Liver (tissue), 3 donors: ENCODE results near the gene RMND1.

ENCODE experiments used
- EGR1 ChIP-seq, 2 donors: IDR thresholded peaks; 2 replicates each; pipeline ENCODE4 v1.6.1; 2016 to 2018; ENCODE audit warnings: antibody characterized with exemption in 2 of 2, low read depth in 2 of 2
- GABPA ChIP-seq, 2 donors: IDR thresholded peaks in 1 of 2; conservative IDR thresholded peaks in 1 of 2; 2 replicates each; pipeline ENCODE4 v1.6.1; 2016; ENCODE audit warnings: antibody characterized with exemption in 2 of 2, mild to moderate bottlenecking in 1 of 2, moderate library complexity in 1 of 2
- HNF4A ChIP-seq, 2 donors: conservative IDR thresholded peaks; 2 replicates each; pipeline ENCODE4 v1.6.1; 2016; ENCODE audit warnings: antibody characterized with exemption in 2 of 2, mild to moderate bottlenecking in 2 of 2
- JUND ChIP-seq, 2 donors: IDR thresholded peaks; 2 replicates each; pipeline ENCODE4 v1.6.1; 2016; ENCODE audit warnings: antibody characterized with exemption in 2 of 2
- NR2F2 ChIP-seq: IDR thresholded peaks from 2 replicates; pipeline ENCODE4 v1.6.1; 2016; ENCODE audit warnings: antibody characterized with exemption
- RAD21 ChIP-seq, 2 donors: IDR thresholded peaks; 2 replicates each; pipeline ENCODE4 v1.6.1; 2016; ENCODE audit warnings: antibody characterized with exemption in 2 of 2, mild to moderate bottlenecking in 2 of 2
- RXRA ChIP-seq, 2 donors: IDR thresholded peaks; 2 replicates each; pipeline ENCODE4 v1.6.1; 2017 to 2018; ENCODE audit warnings: antibody characterized with exemption in 2 of 2, mild to moderate bottlenecking in 1 of 2
- SP1 ChIP-seq: IDR thresholded peaks from 2 replicates; pipeline ENCODE4 v1.6.1; 2018; ENCODE audit warnings: antibody characterized with exemption, mild to moderate bottlenecking
- TAF1 ChIP-seq: conservative IDR thresholded peaks from 2 replicates; pipeline ENCODE4 v1.6.1; 2016; ENCODE audit warnings: antibody characterized with exemption, mild to moderate bottlenecking
- TF ChIP-seq, protein P1 (sequence below): fragments of 150-350 bp; IDR thresholded peaks from 2 replicates; pipeline ENCODE4 v1.5.1; 2017; ENCODE audit warnings: improper control_type of control experiment, low read depth, low read length; ENCODE audit not compliant: missing input control
- TF ChIP-seq, protein P2 (sequence below): IDR thresholded peaks from 2 replicates; pipeline ENCODE4 v1.6.1; 2016; ENCODE audit warnings: antibody characterized with exemption
- TF ChIP-seq, protein P3 (sequence below): IDR thresholded peaks from 2 replicates; pipeline ENCODE4 v1.6.1; 2016; ENCODE audit warnings: antibody characterized with exemption
- TF ChIP-seq, protein P4 (sequence below): IDR thresholded peaks from 2 replicates; pipeline ENCODE4 v1.6.1; 2016; ENCODE audit warnings: antibody characterized with exemption
- TF ChIP-seq, protein P5 (sequence below): IDR thresholded peaks from 2 replicates; pipeline ENCODE4 v1.6.1; 2016; ENCODE audit warnings: antibody characterized with exemption, mild to moderate bottlenecking
- donor health status: healthy.
- donor health status: healthy.

DNA sequence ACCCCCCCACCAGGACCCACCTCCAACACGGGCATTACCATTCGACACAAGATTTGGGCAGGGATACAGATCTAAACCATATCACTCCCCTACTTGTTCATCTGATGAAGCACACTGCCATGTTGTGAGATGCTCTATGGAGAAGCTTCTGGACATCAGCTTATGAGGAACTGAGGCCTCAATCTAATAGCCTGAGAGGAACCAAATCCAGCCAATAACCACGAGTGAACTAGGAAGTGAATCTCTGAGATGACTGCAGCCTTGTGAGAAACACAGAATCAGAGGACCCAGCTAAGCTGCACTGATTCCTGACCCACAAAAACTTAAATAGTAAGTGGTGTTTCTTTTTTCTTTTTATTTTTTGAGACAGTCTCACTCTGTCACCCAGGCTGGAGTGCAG, 39.0 kb downstream of the RMND1 start:
- TF ChIP-seq, protein P1, sequence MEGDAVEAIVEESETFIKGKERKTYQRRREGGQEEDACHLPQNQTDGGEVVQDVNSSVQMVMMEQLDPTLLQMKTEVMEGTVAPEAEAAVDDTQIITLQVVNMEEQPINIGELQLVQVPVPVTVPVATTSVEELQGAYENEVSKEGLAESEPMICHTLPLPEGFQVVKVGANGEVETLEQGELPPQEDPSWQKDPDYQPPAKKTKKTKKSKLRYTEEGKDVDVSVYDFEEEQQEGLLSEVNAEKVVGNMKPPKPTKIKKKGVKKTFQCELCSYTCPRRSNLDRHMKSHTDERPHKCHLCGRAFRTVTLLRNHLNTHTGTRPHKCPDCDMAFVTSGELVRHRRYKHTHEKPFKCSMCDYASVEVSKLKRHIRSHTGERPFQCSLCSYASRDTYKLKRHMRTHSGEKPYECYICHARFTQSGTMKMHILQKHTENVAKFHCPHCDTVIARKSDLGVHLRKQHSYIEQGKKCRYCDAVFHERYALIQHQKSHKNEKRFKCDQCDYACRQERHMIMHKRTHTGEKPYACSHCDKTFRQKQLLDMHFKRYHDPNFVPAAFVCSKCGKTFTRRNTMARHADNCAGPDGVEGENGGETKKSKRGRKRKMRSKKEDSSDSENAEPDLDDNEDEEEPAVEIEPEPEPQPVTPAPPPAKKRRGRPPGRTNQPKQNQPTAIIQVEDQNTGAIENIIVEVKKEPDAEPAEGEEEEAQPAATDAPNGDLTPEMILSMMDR = no peak
- TF ChIP-seq, protein P2, sequence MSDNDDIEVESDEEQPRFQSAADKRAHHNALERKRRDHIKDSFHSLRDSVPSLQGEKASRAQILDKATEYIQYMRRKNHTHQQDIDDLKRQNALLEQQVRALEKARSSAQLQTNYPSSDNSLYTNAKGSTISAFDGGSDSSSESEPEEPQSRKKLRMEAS = no peak
- TF ChIP-seq TAF1 = no peak
- TF ChIP-seq NR2F2 = no peak
- no peak for TF ChIP-seq RXRA (IDR thresholded peaks at IDR 0.05)
- TF ChIP-seq, protein P3, sequence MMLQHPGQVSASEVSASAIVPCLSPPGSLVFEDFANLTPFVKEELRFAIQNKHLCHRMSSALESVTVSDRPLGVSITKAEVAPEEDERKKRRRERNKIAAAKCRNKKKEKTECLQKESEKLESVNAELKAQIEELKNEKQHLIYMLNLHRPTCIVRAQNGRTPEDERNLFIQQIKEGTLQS = no peak
- TF ChIP-seq JUND (IDR thresholded peaks at IDR 0.05) = no peak
- no peak for TF ChIP-seq RAD21 (IDR thresholded peaks at IDR 0.05)
- TF ChIP-seq EGR1 (IDR thresholded peaks at IDR 0.05; ENCODE audit: low read depth in 2 of 2) = no peak
- TF ChIP-seq, protein P4, sequence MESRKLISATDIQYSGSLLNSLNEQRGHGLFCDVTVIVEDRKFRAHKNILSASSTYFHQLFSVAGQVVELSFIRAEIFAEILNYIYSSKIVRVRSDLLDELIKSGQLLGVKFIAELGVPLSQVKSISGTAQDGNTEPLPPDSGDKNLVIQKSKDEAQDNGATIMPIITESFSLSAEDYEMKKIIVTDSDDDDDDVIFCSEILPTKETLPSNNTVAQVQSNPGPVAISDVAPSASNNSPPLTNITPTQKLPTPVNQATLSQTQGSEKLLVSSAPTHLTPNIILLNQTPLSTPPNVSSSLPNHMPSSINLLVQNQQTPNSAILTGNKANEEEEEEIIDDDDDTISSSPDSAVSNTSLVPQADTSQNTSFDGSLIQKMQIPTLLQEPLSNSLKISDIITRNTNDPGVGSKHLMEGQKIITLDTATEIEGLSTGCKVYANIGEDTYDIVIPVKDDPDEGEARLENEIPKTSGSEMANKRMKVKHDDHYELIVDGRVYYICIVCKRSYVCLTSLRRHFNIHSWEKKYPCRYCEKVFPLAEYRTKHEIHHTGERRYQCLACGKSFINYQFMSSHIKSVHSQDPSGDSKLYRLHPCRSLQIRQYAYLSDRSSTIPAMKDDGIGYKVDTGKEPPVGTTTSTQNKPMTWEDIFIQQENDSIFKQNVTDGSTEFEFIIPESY = no peak
- TF ChIP-seq GABPA (IDR thresholded peaks at IDR 0.05 in 1 of 2, conservative IDR thresholded peaks at IDR 0.05 in 1 of 2) = no peak
- no peak for TF ChIP-seq HNF4A (conservative IDR thresholded peaks at IDR 0.05)
- TF ChIP-seq, protein P5, sequence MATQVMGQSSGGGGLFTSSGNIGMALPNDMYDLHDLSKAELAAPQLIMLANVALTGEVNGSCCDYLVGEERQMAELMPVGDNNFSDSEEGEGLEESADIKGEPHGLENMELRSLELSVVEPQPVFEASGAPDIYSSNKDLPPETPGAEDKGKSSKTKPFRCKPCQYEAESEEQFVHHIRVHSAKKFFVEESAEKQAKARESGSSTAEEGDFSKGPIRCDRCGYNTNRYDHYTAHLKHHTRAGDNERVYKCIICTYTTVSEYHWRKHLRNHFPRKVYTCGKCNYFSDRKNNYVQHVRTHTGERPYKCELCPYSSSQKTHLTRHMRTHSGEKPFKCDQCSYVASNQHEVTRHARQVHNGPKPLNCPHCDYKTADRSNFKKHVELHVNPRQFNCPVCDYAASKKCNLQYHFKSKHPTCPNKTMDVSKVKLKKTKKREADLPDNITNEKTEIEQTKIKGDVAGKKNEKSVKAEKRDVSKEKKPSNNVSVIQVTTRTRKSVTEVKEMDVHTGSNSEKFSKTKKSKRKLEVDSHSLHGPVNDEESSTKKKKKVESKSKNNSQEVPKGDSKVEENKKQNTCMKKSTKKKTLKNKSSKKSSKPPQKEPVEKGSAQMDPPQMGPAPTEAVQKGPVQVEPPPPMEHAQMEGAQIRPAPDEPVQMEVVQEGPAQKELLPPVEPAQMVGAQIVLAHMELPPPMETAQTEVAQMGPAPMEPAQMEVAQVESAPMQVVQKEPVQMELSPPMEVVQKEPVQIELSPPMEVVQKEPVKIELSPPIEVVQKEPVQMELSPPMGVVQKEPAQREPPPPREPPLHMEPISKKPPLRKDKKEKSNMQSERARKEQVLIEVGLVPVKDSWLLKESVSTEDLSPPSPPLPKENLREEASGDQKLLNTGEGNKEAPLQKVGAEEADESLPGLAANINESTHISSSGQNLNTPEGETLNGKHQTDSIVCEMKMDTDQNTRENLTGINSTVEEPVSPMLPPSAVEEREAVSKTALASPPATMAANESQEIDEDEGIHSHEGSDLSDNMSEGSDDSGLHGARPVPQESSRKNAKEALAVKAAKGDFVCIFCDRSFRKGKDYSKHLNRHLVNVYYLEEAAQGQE = no peak
- TF ChIP-seq SP1 = no peak
